ENCODE measurements around the gene WFDC5.

WFDC5 gene

DNA sequence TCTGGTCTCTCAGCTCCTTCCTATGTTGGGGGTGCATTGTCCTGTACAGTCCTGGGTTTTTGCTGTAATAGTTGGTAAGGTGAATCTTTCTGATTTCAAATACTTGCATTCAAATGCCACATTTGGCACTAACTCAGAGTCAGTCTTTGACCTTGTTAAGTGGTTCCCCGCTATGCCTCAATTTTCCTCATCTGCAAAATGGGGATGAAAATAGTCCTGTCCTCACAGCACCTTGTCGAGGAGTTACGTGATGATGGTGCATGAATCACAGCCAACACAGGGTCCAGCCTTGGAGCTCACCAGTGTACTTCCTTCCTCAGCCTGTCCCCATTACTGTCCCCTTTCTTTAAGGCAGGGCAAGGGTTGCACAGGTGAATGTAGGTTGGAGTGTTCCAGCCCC is 1.1 kb downstream of the WFDC5 start:
- DNase-seq = no peak

DNA sequence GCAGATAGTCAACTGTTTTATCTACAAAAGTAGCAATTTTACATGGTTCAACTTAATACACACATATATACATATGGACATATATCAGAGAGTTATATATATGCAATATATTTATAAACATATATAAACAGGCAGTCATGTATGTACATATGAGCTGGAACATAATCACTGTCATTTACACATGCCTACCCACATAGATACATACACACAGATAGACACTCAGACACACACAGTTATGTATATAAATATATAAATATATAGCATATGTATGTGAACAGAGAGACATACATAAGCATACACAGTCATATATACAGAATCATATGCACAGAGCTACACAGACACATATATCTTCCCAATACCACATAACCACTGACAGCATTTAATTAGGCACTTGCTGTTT is 2.2 kb downstream of the WFDC5 start:
- no peak for DNase-seq

DNA sequence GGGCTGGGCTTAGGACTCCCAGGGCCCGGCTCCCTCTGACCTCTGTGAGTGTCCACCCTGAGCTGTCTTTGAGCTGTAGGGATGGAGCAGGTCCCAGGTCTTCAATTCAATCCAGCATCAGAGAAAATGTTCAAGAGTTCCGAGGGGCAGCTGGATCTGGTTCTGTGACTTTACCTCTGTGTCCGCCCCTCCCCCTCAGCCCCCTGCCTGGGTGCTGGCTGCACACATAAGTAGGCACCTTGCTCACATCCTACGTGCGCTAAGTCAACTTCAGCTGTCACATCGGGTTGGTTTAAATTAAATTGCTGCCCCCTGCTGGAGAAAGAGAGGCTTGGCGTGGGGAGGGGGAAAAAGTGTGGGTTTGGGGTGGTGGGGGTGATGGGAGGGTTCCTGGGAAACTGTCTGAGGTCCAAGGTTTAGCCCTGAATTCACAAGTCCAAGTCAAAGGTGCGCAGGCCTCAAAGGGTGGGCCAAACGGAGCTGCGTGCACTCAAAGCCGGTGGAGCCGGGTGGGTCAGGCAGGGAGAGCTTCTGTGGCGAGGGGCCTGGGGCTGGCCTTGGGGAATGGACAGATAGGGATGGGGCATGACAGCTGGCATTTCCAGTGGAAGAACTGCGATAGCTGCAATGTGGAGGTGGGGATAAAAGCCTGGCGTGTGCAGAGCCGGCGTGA is 3.0 kb downstream of the WFDC5 start:
- DNase-seq = peak; percentile 15 to 49

DNA sequence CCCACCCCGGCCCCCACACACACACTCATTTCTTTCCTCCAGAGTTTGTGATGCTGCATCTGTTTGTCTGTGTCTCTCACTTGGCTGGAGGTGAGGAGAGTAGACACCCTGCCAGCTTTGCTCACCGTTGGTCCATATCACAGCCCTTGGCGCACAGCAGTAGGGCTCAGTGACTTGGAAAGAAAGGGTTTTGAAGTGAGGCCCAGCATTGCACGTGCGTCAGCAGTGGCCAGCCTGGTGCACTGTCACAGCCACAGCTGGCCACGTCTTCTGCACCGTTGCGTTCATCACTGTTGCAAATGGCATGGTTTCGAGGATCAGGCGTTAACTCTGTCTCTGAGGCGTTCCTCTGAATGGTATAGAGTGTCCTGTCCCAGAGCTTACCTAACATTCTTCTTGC is 3.7 kb downstream of the WFDC5 start:
- DNase-seq = no peak

DNA sequence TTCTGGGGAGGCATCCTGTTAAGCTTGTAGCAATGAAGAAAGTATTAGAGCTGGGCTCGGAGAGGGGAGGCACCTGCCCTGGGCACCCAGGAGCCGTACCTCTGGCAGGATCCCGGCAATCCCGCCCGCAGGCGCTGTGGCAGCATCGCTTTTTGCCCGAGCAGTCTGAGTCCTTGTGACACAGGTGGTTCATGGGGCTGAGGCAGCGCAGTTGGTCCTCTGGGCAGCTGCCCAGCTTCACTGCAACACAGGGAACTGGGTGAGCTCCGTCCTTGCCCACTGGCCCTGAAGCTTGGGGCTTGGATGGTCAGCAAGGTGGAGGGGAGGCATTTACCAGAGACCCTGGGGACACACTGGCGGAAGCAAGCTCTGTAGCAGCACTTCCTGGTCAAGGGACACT is 4.7 kb downstream of the WFDC5 start:
- no peak for DNase-seq

DNA sequence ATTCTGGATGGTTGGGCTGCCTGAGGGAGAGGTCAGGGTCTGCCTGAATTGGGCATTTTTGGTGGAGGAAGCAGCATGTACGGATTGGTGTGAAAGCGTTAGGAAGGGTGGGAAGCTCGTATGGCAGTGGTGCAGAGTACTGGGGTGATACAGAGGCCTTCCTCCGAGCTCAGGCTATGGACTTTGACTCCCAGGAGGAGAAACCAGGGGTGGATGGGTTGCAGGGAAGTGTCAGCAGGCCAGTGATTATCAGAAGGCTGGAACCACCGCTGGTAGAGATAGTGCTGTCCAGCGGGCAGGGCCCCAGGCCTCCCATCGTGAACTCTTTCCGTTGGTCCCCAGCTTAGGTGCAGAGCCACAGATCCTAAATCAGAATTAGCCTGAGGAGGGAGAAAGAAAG is 5.3 kb downstream of the WFDC5 start:
- DNase-seq = no peak

DNA sequence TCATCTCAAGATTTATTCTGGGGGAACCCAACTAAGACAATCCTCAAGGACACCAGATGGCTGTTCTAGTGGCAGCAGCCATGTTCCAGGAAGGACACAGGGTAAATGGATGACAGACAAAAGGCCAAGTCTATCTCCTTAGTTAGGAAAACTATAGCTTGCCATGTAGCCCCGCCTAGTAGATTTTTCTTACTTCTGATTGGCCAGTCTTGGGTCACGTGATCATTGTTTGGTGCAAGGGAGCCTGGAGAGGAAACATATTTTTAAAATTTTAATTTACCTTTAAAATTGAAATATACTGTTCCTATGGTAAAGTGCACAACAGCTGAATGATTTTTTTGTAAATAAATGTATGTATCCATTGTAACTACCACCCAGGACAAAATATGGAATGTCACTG is 9.7 kb downstream of the WFDC5 start:
- no peak for DNase-seq

DNA sequence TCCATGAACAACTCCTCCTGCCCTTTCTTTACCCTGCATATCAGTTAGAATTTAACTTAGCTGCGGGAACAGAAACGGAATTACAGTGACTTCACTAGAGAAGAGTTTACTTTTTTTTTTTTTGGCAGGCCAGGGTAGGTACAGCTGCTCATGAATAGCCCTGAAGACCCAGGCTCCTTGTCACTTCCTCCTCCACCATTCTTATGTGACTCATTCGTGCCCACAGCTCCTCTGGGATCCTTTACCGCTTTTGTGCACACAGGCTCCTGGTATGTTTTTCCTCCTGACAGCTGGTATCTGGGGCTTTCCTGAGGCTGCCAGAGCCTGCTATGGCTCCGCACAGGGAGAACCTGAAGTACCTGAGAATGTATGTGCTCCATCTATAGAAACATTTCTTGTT is 10.2 kb downstream of the WFDC5 start:
- DNase-seq = peak; percentile 17 to 47

DNA sequence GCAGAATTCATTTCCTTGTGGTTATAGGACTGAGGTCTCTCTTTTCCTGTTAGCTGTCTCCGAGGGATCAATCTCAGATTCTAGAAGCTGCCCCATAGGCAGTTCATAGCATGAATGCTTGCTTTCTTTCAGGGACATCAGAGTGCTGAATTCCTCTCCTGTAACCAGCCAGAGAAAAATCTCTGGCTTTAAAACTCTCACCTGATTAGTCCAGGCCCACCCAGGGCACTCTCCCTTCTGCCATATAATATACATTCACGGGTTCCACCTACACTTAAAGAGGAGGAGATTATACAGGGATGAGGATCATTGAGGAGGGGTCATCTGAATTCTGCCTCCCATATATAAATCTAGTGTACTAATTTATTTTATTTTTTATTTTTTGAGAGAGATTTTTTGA is 11.9 kb downstream of the WFDC5 start:
- no peak for DNase-seq

DNA sequence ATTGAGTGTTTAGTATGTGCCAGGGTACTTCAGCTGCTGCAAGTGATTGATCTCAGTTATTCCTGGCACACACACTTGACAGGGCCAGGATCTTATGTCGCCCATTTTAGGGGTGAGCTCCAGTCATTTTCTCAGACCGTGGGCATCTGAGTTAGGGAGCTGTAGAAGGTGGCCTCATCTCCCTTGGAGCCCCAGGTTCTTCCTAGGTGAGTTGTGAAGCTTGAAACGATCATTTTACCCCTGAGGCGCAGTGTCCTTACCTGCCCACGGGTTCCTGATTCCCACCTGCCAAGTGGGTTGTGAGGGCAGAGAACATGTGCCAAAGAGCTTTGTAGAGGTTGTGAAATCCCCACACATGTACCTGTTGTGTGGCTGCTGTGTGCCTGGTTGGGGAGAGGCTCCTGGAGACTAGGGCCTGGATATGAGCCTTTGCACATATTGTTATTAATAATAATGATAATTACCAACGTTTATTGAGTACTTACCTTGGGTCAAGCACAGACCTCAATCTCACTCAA is 13.6 kb downstream of the WFDC5 start:
- no peak for DNase-seq

DNA sequence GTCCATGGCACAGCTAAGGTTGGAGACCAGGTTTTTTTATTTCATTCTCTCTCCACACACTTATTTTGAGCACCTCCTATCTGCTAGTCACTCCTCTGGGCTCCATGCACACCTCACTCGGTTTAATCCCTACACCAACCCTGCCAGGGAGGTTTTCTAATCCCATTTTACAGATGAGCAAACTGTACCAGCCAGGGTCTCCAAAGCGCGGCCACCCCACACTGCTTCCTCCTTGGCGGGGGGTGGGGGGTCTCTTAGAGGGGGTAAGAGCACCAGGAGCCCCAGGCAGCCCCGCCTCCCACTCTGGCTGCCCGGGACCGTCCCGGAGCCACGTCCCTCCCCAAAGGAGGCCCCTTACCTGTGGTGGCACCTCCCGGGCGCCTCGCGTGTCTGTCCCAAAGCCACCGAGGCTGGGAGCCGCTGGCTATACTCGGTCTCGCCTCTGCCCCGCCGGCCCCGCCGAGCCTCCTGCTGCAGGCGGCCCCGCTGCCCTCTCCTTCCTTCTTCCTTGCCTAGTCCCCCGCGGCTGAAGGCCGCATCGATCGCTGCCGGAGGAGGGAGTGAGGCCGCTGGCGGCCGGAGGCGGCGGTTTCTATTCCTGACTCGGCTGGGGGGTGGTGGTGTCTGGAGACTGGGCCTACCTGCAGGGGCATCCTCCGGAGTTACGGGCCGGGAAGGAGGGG is 14.3 kb downstream of the WFDC5 start, which contains the start of gene KCNS1:
Gene KCNS1 (minus strand): TSS at position 565 of the 683 bp plus-strand sequence. CDS start 1,891 bp downstream, outside the sequence.
- peak; percentile 4 to 35 for DNase-seq

DNA sequence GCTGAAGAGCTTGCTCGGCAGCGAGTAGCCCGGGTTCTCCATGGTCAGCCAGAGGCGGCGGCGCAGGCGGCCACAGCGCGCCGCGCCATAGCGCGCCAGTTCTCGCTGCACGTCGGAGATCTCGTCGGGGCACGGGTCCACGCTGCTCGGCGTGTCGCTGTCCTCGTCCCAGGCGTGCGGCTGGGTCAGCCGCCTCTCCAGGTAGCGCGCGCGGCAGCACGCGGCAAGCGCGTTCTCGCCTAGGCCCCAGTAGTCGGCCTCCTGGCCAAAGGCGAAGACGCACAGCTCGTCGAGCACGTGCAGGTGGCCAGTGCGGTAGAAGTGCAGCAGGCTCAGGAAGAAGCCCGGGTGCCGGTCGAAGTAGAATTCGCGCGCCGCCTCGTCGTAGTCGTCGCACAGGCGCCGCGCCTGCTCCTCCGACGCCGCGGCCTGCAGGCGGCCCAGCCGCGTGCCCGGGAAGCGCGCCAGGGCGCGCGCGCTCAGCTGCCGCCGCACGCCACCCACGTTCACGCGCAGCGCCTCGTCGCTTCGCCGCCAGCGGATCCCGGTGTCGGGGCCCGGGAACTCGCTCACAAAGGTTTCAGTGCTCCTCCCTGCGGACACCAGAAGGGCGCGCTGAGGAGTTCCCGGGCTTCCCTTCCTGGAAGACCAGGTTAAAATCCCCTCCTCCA is 16.7 kb downstream of the WFDC5 start:
- no peak for DNase-seq

DNA sequence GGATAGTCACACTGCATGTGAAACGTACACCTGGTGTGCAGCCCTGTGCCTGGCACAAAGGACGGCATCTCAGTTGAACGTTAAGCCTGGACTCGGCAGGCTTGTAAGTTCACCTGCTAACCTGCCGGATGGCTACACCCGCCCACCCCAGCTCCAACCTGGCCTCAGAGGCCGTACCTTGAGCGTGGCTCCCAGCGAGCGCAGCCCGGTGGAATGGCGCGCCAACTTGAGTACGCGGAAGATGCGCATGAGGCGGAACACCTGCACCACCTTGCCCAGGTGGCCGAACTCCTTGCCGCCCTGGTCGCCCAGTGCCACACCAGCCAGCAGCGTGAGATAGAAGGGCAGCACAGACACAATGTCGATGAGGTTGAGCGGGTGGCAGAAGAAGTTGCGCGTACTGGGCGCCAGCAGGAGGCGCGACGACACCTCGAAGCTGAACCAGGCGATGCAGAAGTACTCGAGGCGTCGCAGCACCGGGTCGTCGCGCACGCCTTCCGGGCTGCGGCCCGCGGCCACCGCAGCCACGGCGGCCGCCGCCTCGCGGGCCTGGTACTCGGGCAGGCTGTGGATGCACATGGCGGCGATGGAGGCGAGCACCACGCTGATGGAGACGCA is 17.4 kb downstream of the WFDC5 start:
- DNase-seq = no peak

DNA sequence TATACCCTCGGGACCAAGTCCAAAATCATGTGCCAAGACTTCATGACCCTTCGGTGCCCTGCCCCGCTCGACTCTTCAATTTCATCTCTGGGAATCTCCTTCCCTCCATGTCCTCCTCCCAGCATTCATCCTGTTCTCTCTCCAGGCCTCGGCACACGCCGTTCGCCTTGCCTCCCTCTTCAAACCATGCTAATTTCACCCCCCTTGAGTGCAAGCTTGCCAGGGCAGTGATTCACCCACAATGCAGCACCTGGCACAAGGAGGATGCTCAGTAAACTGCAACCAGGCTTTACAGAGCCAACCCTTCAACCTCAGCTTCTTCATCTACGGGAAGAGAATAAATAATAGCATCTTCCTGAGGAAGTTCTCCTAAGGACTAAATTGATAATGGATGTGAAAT is 18.2 kb downstream of the WFDC5 start:
- DNase-seq = peak; percentile 20 to 56

DNA sequence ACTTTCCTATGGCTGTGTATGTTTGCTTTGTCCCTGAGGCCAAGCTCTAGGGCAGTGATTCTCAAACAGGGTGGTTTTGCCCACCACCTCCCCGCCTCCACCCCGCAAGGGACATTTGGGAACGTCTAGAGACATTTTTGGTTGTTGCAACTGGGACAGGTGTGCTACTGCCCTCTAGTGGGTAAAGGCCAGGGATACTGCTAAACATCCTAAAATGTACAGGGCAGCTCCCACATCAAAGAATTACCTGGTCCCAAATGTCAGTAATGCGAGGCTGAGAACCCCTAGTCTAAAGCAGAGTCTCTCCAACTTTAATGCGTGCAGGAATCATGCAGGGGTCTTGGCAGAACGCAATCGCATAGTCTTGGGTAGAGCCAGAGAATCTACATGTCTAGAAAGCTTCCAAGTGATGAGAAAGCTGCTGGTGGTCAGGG is 19.2 kb downstream of the WFDC5 start:
- DNase-seq = peak; percentile 60 to 70

DNA sequence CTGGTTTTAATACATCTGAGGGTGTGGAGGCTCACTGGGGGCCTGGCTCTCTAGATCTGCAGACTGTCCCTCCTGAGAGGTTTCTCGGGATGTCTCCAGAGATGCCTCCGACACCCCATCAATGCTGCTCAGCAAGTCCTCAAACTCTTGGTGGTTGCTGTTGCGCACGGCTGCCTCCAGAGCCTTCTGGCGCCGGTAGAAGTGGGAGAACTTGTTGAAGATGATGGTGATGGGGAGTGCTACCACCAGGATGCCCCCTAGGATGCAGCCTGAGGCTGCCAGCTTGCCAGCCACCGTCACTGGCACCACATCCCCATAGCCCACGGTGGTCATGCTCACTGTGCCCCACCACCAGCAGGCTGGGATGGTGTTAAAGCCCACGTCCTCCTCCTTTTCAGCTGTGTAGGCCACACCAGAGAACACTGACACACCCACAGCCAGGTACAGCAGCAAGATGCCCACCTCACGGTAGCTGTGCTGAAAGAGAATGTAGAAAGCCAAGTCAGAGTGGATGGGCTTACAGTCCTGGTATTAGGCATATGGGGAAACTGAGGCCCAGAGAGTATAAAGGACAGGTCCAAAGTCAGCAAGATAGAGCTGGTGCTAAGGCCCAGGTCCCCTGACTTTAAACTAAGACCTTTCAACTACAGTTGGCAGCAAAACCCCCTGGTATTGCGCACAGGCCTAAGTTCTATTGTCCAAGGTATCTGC is 20.0 kb downstream of the WFDC5 start:
- DNase-seq = no peak

DNA sequence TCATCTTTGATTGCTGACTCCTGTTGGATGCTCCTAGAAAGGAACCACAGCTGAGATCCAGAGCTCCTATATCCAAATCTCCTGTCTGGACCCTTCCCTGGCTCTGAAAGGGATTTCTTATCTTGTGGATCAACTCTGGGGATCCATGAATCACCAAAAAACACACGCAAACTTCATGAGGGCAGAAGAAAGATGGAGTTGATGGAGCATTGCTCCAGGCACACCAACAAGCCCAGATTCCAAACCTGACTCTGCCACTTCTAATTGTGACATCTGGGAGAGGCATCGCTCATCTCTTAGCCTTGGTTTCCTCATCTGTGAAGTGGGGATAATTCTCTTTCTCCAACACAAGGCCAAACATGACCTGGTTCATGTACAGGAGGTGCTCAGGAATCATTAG is 20.8 kb downstream of the WFDC5 start:
- no peak for DNase-seq

DNA sequence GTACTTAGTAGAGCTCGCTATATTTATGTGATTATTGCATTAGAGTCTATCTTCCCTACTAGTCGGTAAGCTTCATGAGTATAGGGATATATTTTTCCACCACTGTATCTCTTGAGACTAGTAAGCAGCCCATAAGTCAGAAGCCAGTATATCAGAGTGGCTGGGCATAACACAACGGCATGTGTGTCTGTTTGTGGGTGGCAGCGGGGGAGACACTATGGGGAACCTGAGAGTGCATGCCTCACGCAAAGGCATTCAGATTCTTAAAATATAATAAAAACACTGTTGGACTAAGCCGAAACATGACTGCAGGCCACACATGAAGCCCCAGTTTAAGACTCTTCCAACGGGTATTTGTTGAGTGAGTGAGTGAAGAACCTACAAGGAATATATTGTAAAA is 22.1 kb downstream of the WFDC5 start:
- DNase-seq = no peak

DNA sequence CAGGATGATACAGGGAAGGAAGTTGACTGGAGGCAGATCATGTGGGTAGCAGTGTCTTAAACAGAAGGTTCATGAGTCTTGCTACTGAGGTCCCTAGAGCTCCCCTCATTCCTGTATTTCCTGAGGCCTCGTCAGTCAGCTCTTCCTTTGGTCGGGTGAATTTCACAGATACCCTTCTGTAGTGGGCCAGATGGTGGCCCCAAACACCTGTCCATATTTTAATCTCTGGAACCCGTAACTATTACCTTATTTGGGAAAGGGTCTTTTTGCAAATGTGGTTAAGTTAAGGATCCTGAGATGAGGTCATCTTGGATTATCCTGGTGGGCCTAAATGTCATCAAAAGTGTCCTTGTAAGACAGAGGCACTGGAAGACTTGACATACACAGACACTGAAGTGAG is 23.6 kb downstream of the WFDC5 start:
- no peak for DNase-seq

DNA sequence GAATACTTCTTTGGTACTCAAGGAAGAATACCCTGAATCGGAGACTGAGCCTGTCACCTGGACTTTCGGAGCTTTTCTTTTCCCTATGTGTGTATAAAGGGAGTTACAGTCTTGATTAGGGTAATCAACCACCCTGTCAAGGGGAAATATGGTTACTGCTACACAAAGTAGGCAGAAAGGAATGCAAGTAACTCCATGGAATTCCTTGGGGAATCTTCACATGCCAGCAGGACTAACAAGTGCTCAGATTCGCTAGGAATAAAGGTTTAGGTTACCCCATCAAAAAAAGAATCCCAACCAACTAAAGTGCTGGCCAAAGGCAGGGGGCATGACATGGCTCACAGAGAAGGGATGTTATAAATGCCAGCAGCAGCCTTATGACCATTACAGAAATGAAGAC is 24.5 kb downstream of the WFDC5 start:
- DNase-seq = no peak

DNA sequence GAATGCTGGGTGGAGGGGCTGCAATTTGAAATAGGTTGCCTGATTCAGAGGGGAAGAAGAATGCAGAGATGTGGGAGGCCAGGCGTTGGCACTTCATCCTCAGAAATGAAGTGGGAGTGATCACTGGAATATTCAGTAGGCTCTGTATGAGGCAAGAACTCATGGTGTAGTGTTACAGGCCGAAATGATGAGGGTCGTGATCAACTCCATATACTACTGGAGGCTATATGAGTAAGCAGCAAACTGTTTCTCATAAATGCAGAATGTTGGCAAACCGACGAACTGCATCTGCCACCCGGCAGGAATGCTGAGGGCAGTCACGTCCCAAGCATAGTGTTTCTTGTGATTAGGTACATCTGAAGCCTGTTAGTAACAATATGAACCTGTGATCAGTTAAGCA is 26.7 kb downstream of the WFDC5 start:
- DNase-seq = no peak

DNA sequence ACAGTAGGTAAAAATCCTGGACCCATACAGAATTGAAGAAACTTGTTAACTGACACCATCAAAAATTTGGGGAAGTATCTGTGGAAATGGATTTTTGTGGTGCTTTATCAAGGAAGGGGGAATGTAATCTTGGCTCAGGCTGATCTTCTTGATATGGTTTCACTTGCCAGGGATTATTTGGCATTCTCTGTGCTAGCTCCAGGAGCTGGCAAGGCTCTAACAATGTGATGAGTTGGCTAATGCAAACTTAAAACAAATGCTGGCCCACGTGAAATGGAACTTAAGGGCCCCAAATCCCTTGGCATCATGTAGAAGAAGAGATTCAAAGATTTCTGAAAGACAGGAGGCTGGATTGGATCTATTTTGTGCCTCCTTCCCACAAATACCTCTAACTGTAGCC is 27.2 kb downstream of the WFDC5 start:
- no peak for DNase-seq

Measured in Kasumi-1 (cell line).